Stimulated activated CD4-positive, alpha-beta T cell treated with anti-CD3 and anti-CD28 coated beads, Interleukin-1b, Interleukin-23, amount 100 ng/mL, for 1 hour (primary cell): Measurements from ENCODE around the gene NUDT9.
"Not testable (repeated sequence)": the region's sequence is repeated elsewhere in the genome, so short reads cannot be mapped to it uniquely, and the experiment has no call there.

Source experiments
- DNase-seq, 2 donors: peaks; one replicate each; pipeline ENCODE4 v3.0.0-alpha.2; 2020; ENCODE audit warnings: low read depth in 2 of 2

Gene NUDT9

GRCh38 chr4:87409420-87409939, 12.9 kb upstream of the NUDT9 start:
- DNase-seq: no peak

- DNase-seq: no peak
Observed at GRCh38 chr4:87410157-87410556, 12.2 kb upstream of the NUDT9 start.

- DNase-seq: no peak
Observed at GRCh38 chr4:87410679-87411078, 11.7 kb upstream of the NUDT9 start.

GRCh38 chr4:87414816-87415215, 7.6 kb upstream of the NUDT9 start:
- DNase-seq: no peak

- no peak for DNase-seq
Observed at GRCh38 chr4:87416965-87417364, 5.4 kb upstream of the NUDT9 start.

- DNase-seq: not testable (repeated sequence)
Observed at GRCh38 chr4:87418410-87418809, 4.0 kb upstream of the NUDT9 start.

- no peak for DNase-seq
Observed at GRCh38 chr4:87419578-87420249, 2.7 kb upstream of the NUDT9 start.

GRCh38 chr4:87420276-87420830, 2.0 kb upstream of the NUDT9 start:
- no peak for DNase-seq

- DNase-seq: no peak
Observed at GRCh38 chr4:87423317-87424098, 1.1 kb downstream of the NUDT9 start.

- DNase-seq: not testable (repeated sequence)
Observed at GRCh38 chr4:87424099-87424543, 1.7 kb downstream of the NUDT9 start.

GRCh38 chr4:87425711-87426110, 3.3 kb downstream of the NUDT9 start:
- DNase-seq: no peak

- DNase-seq: no peak
Observed at GRCh38 chr4:87426865-87427517, 4.6 kb downstream of the NUDT9 start.

GRCh38 chr4:87427518-87427868, 5.1 kb downstream of the NUDT9 start:
- DNase-seq: no peak

- DNase-seq: no peak
Observed at GRCh38 chr4:87428979-87429378, 6.6 kb downstream of the NUDT9 start.

- DNase-seq: no peak
Observed at GRCh38 chr4:87430038-87430437, 7.7 kb downstream of the NUDT9 start.

- DNase-seq: no peak
Observed at GRCh38 chr4:87433342-87433741, 11.0 kb downstream of the NUDT9 start.

- no peak for DNase-seq
Observed at GRCh38 chr4:87442889-87443288, 20.5 kb downstream of the NUDT9 start.

- no peak for DNase-seq
Observed at GRCh38 chr4:87444741-87445140, 22.4 kb downstream of the NUDT9 start.

- DNase-seq: no peak
Observed at GRCh38 chr4:87445964-87446363, 23.6 kb downstream of the NUDT9 start.

- not testable (repeated sequence) for DNase-seq
Observed at GRCh38 chr4:87446375-87446774, 24.0 kb downstream of the NUDT9 start.

GRCh38 chr4:87451537-87451936, 29.2 kb downstream of the NUDT9 start:
- no peak for DNase-seq

GRCh38 chr4:87458913-87459312, 36.5 kb downstream of the NUDT9 start:
- no peak for DNase-seq
